ENCODE results near the gene UBE2E2.

The UBE2E2 gene

DNA sequence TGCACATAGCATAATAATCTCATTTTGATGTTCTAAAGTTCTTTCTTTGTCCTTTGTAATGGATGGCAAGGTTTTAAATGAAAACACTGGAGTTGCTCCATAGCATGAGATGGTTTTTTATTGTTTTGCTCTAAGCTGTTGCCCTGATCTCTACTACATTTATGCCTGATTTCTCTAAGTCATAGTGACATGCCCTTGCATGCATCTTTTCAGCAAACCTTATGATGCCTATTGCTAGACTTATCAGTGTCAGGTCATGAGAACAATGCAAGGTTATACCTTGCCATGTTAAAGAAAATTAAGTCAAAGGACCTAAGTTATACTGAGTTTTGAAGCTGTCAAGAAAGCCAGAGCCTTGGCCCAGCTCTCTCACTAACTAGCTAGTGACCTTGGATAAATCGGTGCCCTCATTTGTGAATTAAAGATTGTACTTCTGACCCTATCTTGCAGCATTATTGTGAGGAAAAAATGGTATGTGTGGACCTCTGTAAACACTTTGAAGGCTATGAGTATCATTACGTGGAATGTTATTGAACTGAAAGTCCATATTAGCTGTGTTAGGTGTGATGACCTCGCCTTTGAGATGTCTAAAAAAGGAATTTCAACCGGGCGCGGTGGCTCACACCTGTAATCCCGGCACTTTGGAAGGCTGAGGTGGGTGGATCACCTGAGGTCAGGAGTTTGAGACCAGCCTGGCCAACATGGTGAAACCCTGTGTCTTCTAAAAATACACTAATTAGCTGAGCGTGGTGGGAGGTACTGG, 346.2 kb downstream of the UBE2E2 start:
- no peak for DNase-seq

- no peak for DNase-seq
Observed at GRCh38 chr3:23550402-23550801, 347.3 kb downstream of the UBE2E2 start.

DNA sequence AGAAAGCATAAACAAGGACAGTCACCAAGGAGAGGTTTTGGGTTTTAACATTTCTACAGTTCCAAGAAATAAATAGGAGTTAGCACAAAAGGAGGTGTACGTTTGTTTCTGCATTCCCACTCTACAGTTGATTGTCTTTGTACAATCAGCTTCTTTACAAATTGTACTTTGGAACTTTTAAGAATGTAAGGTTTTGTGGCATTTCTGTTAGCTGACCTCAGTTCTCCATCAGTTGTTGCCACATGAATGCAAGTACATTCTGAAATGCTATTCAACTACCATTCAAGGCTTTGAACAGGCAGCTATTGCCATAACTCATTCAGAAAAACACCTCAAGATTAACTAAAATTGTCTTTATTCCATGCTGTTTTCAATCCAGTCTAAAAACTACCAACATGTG, 349.4 kb downstream of the UBE2E2 start:
- no peak for DNase-seq

DNA sequence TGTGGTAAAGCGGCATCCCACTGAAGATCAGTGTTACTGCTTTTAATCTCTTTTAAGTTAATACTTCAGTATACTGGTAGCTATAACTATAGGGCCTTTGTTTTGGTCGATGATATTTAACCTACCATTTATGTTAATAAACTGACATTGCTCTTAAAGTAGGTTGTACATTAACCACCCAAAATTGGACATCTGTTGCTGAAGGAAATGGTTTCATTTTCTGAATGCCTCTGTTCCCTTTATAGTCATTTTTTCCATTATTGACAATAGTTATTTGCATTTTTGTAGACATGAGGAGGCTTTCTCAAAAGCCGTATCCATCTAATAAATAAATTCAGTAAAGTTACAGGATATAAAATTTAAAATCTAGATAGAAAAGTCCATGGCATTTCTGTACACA, 350.2 kb downstream of the UBE2E2 start:
- no peak for DNase-seq

GRCh38 chr3:23565041-23565775, 362.1 kb downstream of the UBE2E2 start:
- no peak for DNase-seq

DNA sequence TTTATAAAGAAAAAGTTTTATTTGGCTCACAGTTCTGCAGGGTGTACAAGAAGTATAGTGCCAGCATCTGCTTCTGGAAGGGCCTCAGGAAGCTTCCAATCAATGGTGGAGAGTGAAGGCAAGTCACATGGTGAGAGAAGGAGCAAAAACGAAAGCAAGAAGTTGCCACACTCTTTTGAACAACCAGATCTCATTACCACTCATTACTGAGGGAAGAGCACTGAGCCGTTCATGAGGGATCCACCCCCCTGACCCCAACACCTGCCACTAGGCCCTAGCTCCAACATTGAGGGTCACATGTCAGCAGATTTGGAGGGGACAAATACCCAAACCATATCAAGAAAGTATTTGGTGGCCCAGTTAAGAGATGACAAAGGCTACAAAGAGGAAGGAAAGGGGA, 363.4 kb downstream of the UBE2E2 start:
- DNase-seq, result no peak

GRCh38 chr3:23567917-23568316, 364.8 kb downstream of the UBE2E2 start:
- DNase-seq, result no peak

DNA sequence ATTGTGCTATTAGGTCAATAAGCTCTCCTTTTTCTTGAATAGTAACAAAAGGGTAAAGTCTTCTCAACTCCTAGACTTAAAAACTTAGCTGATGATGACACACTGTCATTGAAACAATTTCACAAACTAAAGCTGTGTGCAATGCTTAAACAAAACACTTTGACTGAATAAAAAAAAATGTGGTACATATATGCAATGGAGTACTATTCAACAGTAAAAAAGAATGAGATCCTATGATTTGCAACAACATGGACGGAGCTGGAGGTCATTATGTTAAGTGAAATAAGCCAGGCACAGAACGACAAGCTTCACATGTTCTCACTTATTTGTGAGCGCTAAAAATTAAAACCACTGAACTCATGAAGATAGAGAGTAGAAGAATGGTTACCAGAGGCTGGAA, 370.7 kb downstream of the UBE2E2 start:
- no peak for DNase-seq

- no peak for DNase-seq
Observed at GRCh38 chr3:23574822-23575315, 371.7 kb downstream of the UBE2E2 start.

DNA sequence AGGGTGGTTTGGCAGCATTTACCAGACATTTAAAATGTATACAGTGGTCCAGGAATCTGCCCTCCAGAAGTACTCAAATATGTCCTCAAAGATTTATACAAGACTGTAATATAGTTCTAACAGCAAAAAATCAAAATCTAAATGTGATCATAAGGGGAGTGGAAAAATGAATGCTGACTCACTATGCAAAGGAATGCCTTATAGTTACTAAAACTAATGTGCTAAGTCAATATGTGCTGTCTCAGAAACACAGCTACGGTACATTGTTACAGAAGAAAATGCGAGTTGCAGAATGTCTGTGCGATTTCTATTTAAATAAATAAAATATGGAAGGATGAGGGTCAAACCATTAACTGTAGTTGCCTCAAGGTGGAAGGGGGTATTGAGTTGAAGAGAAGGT, 372.6 kb downstream of the UBE2E2 start:
- no peak for DNase-seq

GRCh38 chr3:23576379-23576959, 373.3 kb downstream of the UBE2E2 start:
- no peak for DNase-seq

DNA sequence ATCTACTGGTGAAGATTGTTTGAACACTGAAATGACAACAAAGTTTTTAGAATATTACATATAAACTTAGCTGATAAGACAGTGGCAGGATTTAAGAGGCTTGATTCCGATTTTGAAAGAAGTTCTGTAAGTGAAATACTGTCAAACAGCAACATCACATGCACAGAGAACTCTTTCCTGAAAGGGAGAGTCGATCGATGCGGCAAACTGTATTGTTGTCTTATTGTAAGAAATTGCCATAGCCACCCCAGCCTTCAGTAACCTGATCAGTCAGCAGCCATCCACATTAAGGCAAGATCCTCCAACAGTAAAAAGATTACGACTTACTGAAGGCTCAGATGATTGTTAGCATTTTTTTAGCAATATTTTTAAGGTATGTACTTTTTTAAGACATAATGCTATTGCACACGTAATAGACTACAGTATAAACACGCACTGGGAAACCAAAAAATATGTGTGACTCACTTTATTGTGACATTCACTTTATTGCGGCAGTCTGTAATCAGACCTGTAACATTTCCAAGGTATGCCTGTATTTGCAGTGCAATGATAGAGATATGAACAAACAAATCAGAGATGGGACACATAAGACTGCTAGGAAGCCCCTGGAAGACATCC, 377.1 kb downstream of the UBE2E2 start:
- no peak for DNase-seq

- DNase-seq, result no peak
Observed at GRCh38 chr3:23583980-23584740, 381.0 kb downstream of the UBE2E2 start.

- no peak for DNase-seq
Observed at GRCh38 chr3:23587513-23587912, 384.4 kb downstream of the UBE2E2 start.

DNA sequence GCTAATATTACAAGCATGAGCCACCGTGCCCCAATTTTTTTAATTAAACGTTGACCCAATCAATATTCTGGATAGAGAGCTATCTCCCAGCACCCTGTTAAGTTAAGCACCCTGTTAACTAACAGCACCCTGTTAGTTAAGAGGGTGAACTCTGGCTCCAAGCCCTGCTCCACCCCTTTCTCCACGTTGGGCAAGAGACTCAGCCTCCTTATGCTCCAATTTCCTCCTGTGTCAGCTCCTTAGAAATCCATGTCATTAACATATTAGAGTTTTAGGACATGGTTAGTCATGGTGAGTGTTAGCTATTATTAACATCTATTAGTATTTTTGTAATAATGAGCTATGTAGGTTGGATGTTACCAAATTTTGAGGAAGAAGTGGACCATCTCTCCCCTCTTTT, 385.4 kb downstream of the UBE2E2 start:
- no peak for DNase-seq

GRCh38 chr3:23589602-23590001, 386.5 kb downstream of the UBE2E2 start:
- no peak for DNase-seq

DNA sequence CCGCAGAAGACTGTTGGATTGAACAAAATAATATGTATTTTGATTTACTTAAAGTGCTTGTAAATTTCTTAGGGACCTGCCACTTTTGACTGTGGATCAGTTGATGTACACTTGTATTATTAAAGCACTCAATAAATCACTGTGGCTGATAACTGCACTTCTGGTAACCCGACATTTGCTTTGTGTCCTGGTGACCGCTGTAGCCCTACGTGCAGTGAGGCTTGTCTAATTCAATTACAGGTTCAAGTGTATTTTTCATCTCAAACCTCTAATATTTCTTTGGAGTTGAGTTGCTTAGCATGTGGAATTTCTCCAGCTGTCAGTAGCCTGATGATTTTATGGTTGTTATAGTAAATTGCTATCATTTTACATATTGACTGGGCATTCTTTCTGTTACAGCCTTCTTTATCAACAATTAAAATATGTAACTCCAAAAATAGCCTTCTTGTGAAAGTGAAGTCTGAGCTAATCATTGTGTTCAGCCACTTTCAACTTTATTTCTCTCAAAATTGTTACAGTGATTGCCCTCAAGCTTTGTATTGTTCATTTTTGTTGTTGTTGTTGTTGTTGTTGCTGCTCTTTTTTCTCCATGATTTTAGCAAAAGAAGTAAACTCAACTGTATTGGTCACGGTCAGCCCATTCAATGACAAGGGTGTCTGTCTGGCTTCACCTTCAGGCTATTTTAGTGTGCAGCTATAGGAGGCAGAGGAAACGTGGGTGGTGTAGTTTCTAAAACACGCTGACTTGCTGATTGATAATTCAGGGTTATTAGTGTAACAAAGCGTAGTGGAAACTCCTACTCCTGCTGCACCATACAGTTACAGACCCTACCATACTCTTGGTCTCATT, 387.5 kb downstream of the UBE2E2 start:
- DNase-seq, result no peak

DNA sequence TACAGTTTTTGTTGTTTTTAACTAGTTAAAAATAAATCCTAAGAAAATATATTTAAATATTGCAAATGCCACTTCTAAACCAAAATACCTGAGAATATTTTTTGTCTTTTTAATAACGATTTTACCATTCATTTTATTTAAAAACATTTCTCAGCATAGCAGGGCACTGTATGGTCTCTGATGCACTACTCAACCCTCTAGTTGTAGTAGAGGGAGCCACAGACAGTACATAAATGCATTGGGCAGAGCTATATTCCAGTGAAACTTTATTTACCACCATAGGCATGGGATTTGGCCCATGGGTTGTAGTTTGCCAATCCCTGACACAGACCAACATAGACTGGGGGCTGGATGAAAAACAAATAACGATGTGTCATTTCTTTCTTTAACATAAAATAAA, 388.2 kb downstream of the UBE2E2 start:
- no peak for DNase-seq

GRCh38 chr3:23592961-23593931, 390.1 kb downstream of the UBE2E2 start:
- DNase-seq, result no peak

DNA sequence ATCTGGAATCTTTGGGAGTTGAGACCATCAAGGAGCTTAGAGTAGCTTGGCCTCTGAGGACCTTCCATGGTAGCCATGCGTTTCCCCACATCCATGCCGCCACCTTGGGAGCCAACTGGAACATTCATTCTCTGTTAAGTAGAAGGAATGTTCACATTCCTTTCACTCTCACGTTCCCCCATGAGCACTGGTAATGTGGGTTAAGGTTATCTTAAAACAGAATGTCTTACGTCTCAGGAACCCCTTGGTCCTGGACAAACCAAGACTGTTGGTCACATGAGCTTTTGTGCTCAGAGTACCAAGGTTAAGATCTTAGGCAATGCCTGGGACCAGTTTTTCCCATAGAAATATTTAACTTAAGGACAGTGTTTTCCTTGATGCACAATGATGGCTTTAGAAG, 390.9 kb downstream of the UBE2E2 start:
- no peak for DNase-seq

All from NCI-H2107 (cell line).